OCI-M1 (cell line): ENCODE data around the gene TSPEAR.

Experiments
- DNase-seq: peaks from one replicate; lab custom pipeline; 2025; lab: John Stamatoyannopoulos, UW

TSPEAR gene

GRCh38 chr21:44461464-44462001, 249.8 kb downstream of the TSPEAR start:
- DNase-seq = peak; percentile 14

- DNase-seq = no peak
Measured at GRCh38 chr21:44461005-44461404, 250.4 kb downstream of the TSPEAR start.

GRCh38 chr21:44460441-44460755, 251.0 kb downstream of the TSPEAR start:
- no peak for DNase-seq

- DNase-seq = no peak
Measured at GRCh38 chr21:44459712-44460440, 251.5 kb downstream of the TSPEAR start.

- DNase-seq = no peak
Measured at GRCh38 chr21:44458971-44459711, 252.2 kb downstream of the TSPEAR start.

GRCh38 chr21:44456915-44457736, 254.2 kb downstream of the TSPEAR start:
- DNase-seq = no peak

GRCh38 chr21:44456214-44456914, 255.0 kb downstream of the TSPEAR start:
- DNase-seq = no peak

GRCh38 chr21:44455524-44456213, 255.7 kb downstream of the TSPEAR start:
- no peak for DNase-seq

- no peak for DNase-seq
Measured at GRCh38 chr21:44454747-44455523, 256.4 kb downstream of the TSPEAR start, which contains the start of gene LRRC3. Gene LRRC3, plus strand, starts transcription at chr21:44455510. Its CDS starts 1,135 bp downstream, at chr21:44456645.

- no peak for DNase-seq
Measured at GRCh38 chr21:44454058-44454457, 257.3 kb downstream of the TSPEAR start.

- no peak for DNase-seq
Measured at GRCh38 chr21:44453120-44453519, 258.3 kb downstream of the TSPEAR start.

- DNase-seq = no peak
Measured at GRCh38 chr21:44450999-44451398, 260.4 kb downstream of the TSPEAR start.

GRCh38 chr21:44450402-44450801, 261.0 kb downstream of the TSPEAR start:
- no peak for DNase-seq

- DNase-seq = peak; percentile 25
Measured at GRCh38 chr21:44449473-44450363, 261.7 kb downstream of the TSPEAR start.

- no peak for DNase-seq
Measured at GRCh38 chr21:44448651-44449131, 262.7 kb downstream of the TSPEAR start.
